Measurements from ENCODE around the gene LEFTY1. TPM values are rescaled to one million over a fixed set of nuclear protein-coding genes. Genes with fewer than 3 reads are reported as not detected.
"Not testable (repeated sequence)": the region's sequence is repeated elsewhere in the genome, so short reads cannot be mapped to it uniquely, and the experiment has no call there.

LEFTY1 gene, protein sequence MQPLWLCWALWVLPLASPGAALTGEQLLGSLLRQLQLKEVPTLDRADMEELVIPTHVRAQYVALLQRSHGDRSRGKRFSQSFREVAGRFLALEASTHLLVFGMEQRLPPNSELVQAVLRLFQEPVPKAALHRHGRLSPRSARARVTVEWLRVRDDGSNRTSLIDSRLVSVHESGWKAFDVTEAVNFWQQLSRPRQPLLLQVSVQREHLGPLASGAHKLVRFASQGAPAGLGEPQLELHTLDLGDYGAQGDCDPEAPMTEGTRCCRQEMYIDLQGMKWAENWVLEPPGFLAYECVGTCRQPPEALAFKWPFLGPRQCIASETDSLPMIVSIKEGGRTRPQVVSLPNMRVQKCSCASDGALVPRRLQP
- polyA plus RNA-seq (ENCODE audit: insufficient read length in 4 of 4): 1 to 10 TPM; 2.8 to 7.3 (median 5.3) TPM

DNA sequence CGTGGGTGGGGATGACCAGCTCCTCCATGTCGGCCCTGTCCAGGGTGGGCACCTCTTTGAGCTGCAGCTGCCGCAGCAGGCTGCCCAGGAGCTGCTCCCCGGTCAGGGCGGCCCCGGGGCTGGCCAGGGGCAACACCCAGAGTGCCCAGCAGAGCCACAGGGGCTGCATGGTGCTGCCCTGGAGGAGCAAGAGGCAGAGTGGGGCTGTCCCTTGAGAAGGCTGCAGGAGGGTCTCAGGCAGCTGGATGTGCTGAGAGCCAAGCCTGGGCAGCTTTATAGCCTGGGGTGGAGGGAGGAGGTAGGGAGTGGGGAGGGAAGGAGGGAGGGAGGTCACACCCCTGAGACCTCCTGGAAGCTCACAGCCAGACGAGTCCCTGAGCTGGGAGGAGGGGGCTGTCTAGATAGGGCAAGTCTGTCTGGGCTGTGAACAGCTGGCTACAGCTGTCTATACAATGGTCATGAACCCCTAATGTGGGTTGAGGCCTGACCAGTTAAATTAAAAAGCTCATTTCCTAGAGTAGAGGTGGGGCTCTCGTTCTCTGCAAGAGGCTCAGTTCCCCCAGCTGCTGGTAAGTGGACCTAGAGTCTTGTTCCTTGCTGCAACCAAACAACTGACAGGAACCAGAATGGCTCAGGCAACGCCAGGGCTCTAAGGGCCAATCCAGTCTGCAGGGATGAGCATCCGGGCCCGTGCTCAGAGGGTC, at the start of gene LEFTY1:
TSS of gene LEFTY1 (minus strand) at position 249 of the 704 bp plus-strand sequence. CDS start at position 169, 80 bp downstream.
- DNase-seq (ENCODE audit: low read depth in 4 of 4, low spot score in 3 of 4): peak in 3 of 4 donors; percentile 78 to 84 (median 83)

DNA sequence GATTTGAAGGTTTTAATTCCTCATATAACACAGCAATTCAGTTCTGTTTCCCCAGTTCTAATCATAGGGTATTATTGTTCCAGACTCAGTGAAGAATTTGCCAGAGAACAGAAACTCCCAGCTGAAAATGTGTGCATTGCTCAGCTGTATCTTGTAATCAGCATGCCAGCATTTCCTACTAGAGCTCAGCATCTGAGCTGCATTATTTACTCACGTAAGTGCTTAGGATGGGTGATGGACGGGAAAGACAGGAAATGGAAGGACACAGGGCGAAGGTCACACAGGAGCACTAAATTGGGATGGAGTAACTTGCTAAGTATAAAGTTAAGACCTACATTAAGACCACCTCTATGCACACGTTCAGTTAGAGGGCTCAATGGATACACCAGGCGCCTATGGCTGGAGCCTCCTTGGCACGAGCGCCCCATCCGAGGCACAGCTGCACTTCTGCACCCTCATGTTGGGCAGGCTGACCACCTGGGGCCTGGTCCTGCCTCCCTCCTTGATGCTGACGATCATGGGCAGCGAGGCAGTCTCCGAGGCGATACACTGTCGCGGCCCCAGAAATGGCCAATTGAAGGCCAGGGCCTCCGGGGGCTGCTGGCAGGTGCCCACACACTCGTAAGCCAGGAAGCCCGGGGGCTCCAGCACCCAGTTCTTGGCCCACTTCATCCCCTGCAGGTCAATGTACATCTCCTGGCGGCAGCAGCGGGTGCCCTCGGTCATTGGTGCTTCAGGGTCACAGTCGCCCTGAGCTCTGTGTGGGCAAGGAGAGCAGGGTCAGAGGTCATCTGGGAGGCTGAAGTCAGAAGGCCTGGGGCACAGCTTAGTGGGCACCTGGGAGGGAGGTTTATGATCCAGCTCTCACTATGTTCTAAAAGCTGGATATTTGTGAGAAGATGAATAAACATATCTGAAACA, 48.4 kb upstream of the LEFTY1 start:
- no peak for DNase-seq (ENCODE audit: low read depth in 4 of 4, low spot score in 3 of 4)

DNA sequence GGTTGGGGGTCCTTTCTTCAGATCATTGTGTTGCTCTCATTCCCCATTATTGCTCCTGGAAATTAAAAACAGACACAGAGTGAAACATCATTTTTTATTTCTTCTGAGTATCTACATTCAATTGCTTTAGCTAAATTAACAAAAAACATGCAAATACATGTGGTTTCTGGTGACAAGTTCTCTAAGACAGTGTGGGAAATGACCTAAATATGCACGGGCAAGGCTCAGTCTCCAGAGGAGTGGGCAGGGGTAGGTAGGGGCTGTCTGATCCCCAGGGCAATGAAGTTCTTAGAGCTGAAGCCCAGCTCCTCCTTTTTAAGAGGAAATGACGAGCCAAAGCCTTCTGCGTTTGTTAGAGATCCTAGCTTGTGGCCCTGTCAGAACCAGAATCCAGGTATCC, 47.6 kb upstream of the LEFTY1 start:
- DNase-seq (ENCODE audit: low read depth in 4 of 4, low spot score in 3 of 4): no peak

DNA sequence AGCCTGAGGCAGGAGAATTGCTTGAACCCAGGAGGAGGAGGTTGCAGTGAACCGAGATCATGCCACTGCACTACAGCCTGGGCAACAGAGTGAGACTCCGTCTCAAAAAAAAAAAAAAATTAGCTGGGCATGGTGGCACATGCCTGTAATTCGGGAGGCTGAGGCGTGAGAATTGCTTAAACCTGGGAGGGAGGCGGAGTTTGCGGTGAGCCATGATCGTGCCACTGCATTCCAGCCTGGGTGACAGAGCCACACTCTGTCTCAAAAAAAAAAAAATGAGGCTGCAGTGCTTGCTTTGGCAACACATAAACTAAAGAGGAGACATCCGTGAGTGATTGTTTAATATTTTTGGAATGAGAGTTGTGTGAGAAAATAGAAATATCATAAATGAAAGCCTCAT, 47.1 kb upstream of the LEFTY1 start:
- not testable (repeated sequence) for DNase-seq (ENCODE audit: low read depth in 4 of 4, low spot score in 3 of 4)

DNA sequence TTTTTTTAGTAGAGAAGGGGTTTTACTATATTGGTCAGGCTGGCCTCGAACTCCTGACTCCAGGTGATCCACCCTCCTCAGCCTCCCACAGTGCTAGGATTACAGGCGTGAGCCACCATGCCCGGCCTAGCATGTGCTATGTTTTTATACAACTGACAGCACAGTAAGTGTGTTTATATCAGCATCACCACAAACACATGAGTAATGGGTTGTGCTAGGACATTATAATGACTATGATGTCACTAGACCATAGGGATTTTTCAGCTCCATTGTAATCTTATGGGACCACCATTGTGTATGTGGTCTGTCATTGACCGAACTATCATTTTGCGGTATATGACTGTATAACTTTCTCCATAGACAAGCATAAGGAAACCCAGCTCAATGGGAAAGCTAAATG, 45.8 kb upstream of the LEFTY1 start:
- no peak for DNase-seq (ENCODE audit: low read depth in 4 of 4, low spot score in 3 of 4)

DNA sequence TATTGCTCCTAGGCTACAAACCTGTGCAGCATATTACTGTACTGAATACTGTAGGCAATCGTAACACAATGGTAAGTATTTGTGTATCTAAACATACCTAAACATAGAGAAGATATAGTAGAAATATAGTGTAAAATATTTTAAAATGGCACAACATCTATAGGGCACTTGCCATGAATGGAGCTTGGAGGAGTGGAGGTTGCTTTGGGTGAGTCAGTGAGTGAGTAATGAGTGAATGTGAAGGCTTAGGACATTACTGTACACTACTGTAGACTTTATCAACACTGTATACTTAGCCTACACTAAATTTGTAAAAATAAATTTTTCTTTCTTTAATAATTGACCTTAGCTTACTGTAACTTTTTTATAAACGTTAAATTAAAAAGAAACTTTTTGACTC, 44.1 kb upstream of the LEFTY1 start:
- no peak for DNase-seq (ENCODE audit: low read depth in 4 of 4, low spot score in 3 of 4)

DNA sequence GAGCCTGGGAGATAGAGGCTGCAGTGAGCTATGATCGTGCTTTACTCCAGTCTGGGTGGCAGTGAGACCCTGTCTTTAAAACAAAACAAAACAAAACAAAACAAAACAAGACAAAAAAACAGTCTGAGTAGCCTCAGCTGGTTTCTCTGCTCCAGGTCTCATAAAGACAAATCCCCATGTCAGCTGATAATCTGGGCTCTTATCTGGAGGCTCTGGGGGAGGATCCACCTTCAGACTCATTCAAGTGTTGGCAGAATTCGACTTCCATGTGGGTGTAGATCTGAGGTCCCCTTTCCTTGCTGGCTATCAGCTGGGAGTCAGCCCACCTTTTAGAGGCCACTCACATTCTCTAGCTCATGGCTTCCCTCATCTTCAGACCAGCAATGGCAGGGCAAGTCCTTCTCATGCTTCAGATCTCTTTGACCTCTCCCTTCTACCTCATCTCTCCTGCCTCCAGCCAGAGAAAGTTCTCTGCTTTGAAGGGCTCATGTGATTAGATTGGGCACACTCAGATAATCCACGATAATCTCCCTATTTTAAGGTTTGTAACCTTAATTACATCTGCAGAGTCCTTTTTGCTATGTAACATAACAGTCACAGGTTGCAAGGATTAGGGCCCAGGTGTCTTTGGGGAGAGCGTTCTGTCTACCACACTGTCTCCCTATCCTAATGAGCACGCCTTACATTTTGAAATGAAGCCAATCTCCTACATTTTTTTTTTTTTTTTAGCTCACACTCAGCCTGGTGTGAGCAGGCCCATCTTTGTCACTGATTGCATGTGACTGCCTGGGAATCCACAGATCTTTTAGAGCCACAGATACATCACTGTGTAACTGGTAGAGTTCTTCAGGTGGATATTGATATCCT, 42.6 kb upstream of the LEFTY1 start:
- no peak for DNase-seq (ENCODE audit: low read depth in 4 of 4, low spot score in 3 of 4)

DNA sequence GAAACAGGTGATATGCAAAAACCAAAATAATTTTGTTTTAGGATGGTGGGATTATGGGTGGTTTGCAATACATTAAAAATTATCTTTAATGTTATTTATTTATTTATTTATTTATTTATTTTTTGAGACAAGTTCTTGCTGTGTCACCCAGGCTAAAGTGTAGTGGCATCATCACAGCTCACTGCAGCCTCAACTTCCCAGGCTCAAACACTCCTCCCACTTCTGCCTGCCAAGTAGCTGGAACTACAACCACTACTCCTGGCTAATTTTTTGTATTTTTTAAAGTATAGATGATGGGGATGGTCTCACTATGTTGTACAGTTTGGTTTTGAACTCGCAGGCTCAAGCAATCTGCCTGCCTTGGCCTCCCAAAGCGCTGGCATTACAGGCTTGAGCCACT, 41.6 kb upstream of the LEFTY1 start:
- no peak for DNase-seq (ENCODE audit: low read depth in 4 of 4, low spot score in 3 of 4)

DNA sequence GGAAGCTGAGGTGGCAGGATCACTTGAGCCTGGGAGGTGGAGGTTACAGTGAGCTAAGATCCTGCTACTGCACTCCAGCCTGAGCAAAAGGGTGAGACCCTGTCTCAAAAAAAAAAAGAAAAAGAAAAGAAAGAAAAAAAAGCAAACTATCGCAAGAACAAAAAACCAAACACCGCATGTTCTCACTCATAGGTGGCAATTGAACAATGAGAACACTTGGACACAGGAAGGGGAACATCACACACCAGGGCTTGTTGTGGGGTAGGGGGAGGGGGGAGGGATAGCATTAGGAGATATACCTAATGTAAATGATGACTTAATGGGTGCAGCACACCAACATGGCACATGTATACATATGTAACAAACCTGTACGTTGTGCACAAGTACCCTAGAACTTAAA, 40.5 kb upstream of the LEFTY1 start:
- not testable (repeated sequence) for DNase-seq (ENCODE audit: low read depth in 4 of 4, low spot score in 3 of 4)

DNA sequence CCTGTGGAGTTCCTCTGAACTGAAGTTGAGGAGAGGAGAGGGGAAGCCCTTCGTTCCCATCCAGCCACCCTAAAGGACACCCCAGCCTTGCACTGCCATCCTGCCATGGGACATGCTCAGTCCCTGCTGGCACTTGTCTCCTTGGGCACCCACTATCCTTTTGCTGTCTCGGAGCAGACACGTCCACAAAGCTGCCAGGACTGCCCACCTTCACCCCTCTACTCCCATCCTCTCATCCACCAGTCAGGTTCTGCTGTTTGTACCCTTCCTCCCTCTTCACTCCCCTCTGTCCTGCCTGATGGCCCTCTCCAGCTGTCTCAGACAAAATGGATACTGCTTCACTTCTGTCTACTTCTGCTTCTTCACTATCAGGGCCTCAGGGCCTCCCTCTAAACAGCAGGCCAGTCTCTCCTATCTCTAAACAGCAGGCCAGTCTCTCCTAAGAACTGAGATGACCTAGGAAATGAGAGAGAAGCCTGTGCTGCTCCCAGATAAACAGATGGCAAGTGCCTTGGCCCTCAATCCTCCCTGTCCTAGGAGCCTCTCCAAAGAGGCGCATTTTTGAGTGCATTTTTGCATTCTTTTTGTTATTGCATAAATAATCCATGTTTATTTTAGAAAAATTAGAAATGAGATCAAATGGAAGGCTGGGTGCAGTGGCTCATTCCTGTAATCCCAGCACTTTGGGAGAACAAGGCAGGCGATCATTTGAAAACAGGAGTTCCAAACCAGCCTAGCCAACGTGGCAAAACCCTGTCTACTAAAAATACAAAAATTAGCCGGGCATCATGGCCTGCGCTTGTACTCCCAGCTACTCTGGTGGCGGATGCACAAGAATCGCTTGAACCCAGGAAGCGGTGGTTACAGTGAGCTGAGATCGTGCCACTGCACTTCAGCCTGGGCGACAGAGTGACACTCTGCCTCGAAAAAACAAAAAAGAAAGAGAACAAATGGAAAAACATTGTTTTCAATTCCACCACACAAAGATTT, 39.5 kb upstream of the LEFTY1 start:
- no peak for DNase-seq (ENCODE audit: low read depth in 4 of 4, low spot score in 3 of 4)

DNA sequence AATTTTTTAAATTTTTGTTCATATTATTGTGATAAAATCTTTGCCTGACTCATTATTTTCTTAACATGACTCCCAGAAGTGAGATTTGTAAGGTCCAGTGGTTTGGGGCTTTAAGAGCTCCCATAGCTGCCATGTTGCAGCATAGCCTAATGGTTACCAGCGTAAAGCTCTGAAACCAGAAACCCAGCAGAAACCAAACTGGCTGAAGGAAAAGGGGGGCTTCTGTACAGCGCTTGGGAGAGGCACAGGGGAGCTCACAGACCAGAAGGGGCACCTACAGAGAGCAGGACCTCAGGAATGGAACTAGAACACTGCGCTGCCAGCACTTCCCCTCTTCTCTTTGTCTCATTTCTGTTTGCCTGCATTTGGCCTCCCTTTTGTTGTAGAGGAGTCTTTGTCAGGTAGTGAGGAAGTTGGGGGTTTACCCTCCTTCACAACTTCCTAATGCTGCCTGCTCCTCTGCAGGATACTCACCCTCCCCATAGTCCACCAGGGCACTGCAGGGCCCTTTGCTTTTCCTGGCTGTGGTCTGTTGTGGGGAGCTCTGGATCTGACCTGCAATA, 37.7 kb upstream of the LEFTY1 start:
- DNase-seq (ENCODE audit: low read depth in 4 of 4, low spot score in 3 of 4): no peak

DNA sequence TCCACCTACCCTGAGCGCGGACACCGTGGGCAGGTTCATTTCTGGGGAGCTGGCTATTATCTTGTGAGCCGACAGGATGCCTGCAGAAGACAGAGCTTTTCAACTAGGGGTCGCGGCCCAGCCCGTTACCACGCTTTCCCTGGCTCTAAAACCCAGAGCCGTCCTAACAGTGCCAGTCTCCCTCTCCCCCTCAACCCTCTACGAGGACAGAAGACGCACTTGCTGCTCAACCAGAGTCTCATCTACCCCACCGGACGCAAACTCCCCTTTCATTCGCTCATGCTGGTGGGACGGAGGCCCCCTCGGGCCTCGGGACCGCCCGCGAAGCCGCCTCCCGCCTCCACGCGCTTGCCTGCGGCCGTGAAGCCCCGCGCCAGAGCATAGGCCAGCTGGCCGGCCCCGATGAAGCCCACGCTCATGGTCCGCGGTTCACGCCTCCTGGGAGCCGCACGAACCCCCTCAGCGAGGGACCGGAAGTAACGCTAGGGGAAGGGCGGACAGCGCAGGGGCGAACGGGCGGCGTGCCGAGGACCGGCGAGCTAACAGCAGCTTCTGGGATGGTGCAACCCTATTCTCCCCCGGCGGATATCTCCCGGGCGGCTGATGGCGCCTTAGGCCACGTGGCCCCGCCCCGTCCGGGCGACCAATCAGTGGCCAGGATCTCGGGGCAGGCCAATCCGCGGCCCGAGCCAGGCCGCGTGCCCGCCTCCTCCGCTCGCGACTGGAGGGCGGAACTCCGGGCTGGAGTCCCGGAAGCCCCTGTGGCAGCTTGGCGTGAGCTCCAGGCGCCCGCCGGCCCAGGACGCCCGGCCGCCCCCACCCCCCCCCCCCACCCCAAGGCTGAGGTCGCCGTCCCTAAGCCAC, 35.0 kb upstream of the LEFTY1 start, which contains the start of gene PYCR2:
TSS of gene PYCR2 (minus strand) at position 559 of the 864 bp plus-strand sequence. CDS start at position 419, 140 bp downstream.
- DNase-seq (ENCODE audit: low read depth in 4 of 4, low spot score in 3 of 4): peak; percentile 86 to 92 (median 90)

DNA sequence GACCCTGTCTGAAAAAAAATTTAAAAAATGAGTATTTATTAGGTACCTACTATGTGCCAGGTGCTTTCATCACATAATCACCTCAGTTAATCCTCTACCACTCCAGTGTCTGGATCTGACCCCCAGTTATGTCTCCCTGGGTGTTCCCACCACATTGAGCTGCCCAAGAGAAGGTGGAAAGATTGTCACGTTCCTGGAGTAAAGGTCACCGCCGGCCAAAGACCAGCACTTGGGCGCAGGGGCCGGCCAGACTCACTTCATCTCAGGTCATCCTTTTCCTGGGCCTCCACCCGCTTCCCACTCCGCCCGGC, 34.4 kb upstream of the LEFTY1 start:
- DNase-seq (ENCODE audit: low read depth in 4 of 4, low spot score in 3 of 4): no peak

DNA sequence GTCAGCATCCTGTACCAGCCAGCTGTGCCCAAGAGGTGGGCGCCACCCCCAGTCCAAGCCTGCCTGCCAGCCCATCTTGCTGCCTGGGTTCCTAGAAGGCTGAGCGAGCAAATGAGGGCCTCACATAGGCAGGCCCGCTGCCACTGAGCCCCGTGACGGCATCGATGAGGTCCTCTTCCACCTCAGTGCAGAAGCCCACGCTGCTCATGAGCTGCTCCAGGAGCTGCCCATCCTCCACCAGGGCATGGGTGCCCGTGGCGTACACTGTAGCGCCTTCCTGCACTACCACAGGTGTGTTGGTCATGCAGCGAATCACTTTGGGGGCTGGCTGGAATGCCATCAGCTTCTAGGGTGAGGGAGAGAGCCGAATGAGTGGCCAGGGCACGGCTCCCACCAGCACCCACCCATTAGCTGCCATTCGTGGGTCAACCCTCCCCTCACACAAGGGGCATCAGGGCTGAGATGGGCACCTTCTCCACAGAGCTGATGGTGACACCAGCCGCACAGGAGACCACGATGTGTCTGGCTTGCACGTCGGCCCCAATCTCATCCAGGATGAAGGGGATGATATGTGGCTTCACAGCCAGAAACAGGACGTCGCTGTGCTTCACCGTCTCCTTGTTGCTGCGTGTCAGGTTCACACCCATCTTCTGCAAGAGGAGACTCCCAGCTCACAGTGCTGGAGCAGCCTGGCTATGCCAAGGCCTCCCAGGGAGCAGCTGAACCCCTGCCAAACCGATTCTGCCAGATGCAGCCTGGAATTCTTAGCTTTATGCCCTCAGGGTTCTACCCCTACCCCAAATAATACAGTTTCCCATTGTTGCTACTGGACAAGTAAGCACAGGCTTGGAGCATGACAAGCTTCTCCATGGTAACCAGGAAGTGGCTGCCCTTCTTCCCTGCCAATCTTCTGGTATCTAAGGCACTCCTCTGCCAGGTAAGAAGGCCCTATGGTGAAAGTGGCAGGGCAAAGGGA, 33.1 kb upstream of the LEFTY1 start:
- DNase-seq (ENCODE audit: low read depth in 4 of 4, low spot score in 3 of 4): no peak

DNA sequence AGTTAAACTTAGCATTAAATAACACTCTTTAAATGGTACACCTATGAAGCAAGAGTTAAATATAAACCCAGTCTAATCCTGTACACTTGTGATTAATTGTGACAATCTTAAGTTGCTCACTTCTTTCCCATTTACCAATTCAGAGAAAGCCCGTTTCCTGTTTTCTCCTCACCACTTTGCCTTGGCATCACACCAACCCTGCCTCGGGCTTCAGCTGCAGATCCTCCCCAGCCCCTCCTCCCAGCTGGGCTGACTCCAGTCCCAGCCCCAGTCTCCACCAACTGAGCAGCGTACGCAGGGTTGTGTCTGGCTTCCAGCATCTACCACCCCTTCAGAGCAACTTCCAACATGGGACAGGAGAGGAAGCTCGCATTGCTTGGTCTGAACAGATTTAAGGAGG, 31.0 kb upstream of the LEFTY1 start:
- DNase-seq (ENCODE audit: low read depth in 4 of 4, low spot score in 3 of 4): no peak

DNA sequence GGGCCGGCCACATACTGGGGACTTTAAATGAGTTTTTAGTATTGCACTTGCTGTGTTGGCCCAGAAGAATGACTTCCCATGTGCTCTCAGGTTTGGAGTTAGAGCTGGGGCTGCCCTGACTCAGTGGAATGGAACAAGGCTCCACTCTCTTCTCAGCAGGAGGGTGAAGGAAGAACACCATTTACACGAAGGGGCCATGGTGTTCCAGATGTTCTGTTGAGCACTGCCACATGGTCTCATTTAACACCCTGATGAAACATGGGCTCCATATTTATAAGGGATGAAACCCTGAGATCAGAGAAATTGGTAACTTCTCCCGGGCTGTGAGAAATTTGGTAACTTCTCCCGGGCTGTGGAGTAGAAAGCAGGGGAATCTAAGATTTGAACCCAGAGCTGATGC, 29.3 kb upstream of the LEFTY1 start:
- DNase-seq (ENCODE audit: low read depth in 4 of 4, low spot score in 3 of 4): no peak
